Neuronal stem cell (in vitro differentiated cells): ENCODE data around the gene PARG.
"Not testable (repeated sequence)": the region's sequence is repeated elsewhere in the genome, so short reads cannot be mapped to it uniquely, and the experiment has no call there.

Source experiments
- DNase-seq: peaks from one replicate; pipeline ENCODE4 v3.0.0-alpha.2; 2013; ENCODE audit warnings: low spot score
- H2AFZ ChIP-seq: one replicate; pipeline ENCODE4 v1.6.1; 2013; ENCODE audit warnings: mild to moderate bottlenecking, low read length, inconsistent platforms
- H2AK5ac ChIP-seq: 2 replicates; pipeline ENCODE4 v1.6.1; 2013; ENCODE audit warnings: low read depth, mild to moderate bottlenecking, inconsistent platforms, low read length, moderate library complexity, mixed read lengths
- H2BK120ac ChIP-seq: 2 replicates; pipeline ENCODE4 v1.6.1; 2013; ENCODE audit warnings: low read depth, mild to moderate bottlenecking, inconsistent platforms, low read length, moderate library complexity, mixed read lengths
- H2BK12ac ChIP-seq: one replicate; pipeline ENCODE4 v1.6.1; 2013; ENCODE audit warnings: low read length, inconsistent platforms
- H2BK15ac ChIP-seq: 2 replicates; pipeline ENCODE4 v1.6.1; 2013; ENCODE audit warnings: mild to moderate bottlenecking, low read length, inconsistent platforms, mixed read lengths
- H2BK5ac ChIP-seq: one replicate; pipeline ENCODE4 v1.6.1; 2013; ENCODE audit warnings: inconsistent platforms, mild to moderate bottlenecking, low read length, moderate library complexity
- H3K14ac ChIP-seq: one replicate; pipeline ENCODE4 v1.6.1; 2013; ENCODE audit warnings: low read length, inconsistent platforms
- H3K18ac ChIP-seq: 2 replicates; pipeline ENCODE4 v1.6.1; 2013; ENCODE audit warnings: low read length, inconsistent platforms
- H3K23ac ChIP-seq: 2 replicates; pipeline ENCODE4 v1.6.1; 2013; ENCODE audit warnings: low read depth, mild to moderate bottlenecking, mixed read lengths, low read length, inconsistent platforms; ENCODE audit not compliant: poor library complexity
- H3K27ac ChIP-seq: replicated peaks from 3 replicates; pipeline ENCODE4 v1.5.1; 2013; ENCODE audit warnings: low read length, inconsistent platforms
- H3K27me3 ChIP-seq, 3 experiments: 2 replicates each; pipeline ENCODE4 v1.6.1; 2013; ENCODE audit warnings: low read length in 3 of 3, mild to moderate bottlenecking in 2 of 3, inconsistent platforms in 1 of 3, low read depth in 1 of 3, mixed read lengths in 1 of 3, moderate library complexity in 1 of 3; ENCODE audit not compliant: control insufficient read depth in 3 of 3, insufficient read depth in 3 of 3
- H3K36me3 ChIP-seq, 2 donors: replicated peaks in 1 of 2; 2 replicates each; pipeline ENCODE4 v1.6.1; 2013; ENCODE audit warnings: low read length in 2 of 2; ENCODE audit not compliant: control insufficient read depth in 2 of 2, insufficient read depth in 2 of 2
- H3K4ac ChIP-seq: 2 replicates; pipeline ENCODE4 v1.6.1; 2013; ENCODE audit warnings: inconsistent platforms, mild to moderate bottlenecking, low read length, moderate library complexity
- H3K4me1 ChIP-seq, 2 donors: 1 replicate in 1 of 2; 2 replicates in 1 of 2; pipeline ENCODE4 v1.6.1; 2013; ENCODE audit warnings: low read length in 2 of 2, low read depth in 1 of 2; ENCODE audit not compliant: control insufficient read depth in 2 of 2, insufficient read depth in 1 of 2
- H3K4me2 ChIP-seq: one replicate; pipeline ENCODE4 v1.6.1; 2013; ENCODE audit warnings: mild to moderate bottlenecking, low read length, inconsistent platforms; ENCODE audit not compliant: insufficient read depth, poor library complexity, severe bottlenecking
- H3K4me3 ChIP-seq, 2 donors: 2 replicates each; pipeline ENCODE4 v1.5.1; 2013; ENCODE audit warnings: low read length in 2 of 2, mild to moderate bottlenecking in 2 of 2, inconsistent platforms in 1 of 2, moderate library complexity in 1 of 2
- H3K79me1 ChIP-seq: one replicate; pipeline ENCODE4 v1.6.1; 2013; ENCODE audit warnings: low read depth, mild to moderate bottlenecking, inconsistent platforms, low read length, moderate library complexity
- H3K9ac ChIP-seq: one replicate; pipeline ENCODE4 v1.6.1; 2013; ENCODE audit warnings: mild to moderate bottlenecking, low read depth, low read length, inconsistent platforms; ENCODE audit not compliant: poor library complexity
- H3K9me3 ChIP-seq, 2 donors: replicated peaks in 1 of 2; 2 replicates each; pipeline versions ENCODE3 to v1.6.1; 2013; ENCODE audit warnings: low read length in 2 of 2, mild to moderate bottlenecking in 2 of 2, inconsistent platforms in 1 of 2, low read depth in 1 of 2, mixed read lengths in 1 of 2, moderate library complexity in 1 of 2; ENCODE audit not compliant: control insufficient read depth in 2 of 2, insufficient read depth in 1 of 2
- H4K8ac ChIP-seq: one replicate; pipeline ENCODE4 v1.6.1; 2013; ENCODE audit warnings: low read depth, mild to moderate bottlenecking, inconsistent platforms, low read length, moderate library complexity
- H4K91ac ChIP-seq: one replicate; pipeline ENCODE4 v1.6.1; 2013; ENCODE audit warnings: low read length, low read depth, mild to moderate bottlenecking, inconsistent platforms; ENCODE audit not compliant: poor library complexity
- WGBS, 2 donors: extraction: QIAGEN DNeasy Blood & Tissue Kit; methylation state at CpG; one replicate each; pipeline ENCODE4 v1.1.7; 2013; ENCODE audit warnings: missing lambda C conversion rate in 2 of 2, mixed read lengths in 1 of 2; ENCODE audit not compliant: insufficient read length in 2 of 2, insufficient replicate concordance in 1 of 2; ENCODE audit errors: extremely low coverage in 2 of 2; 5-methylcytosine and 5-hydroxymethylcytosine counted together

Gene PARG

DNA sequence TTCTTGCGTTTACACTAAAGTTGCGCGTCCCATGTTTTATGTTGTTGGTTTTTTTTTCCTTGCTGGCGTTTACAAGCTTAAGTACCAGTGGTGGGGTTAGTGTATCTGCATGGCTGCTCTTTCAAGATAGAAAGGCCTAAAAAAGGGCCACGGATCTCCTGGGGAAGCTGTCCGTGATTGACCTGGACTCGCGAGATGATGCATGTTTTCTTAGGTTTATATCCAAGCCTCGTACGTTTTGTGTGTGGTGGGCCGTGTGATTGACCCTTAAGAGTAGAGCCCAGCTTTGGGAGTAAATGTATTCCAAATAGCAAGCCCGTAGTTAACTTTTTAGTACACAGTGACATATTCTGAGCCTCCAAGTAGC, 495 bp upstream of the PARG start:
- Histone ChIP-seq H3K4me2 (peak overlapping the region; percentile 57), H3K36me3 (peaks cover 0 to 12% of the 10 kb centered on the region in 2 donors), H2AFZ (peak overlapping the region; percentile 83), H3K4me3 (peak overlapping the region; percentile 70 to 94)
- H3K79me1 ChIP-seq, H2AK5ac ChIP-seq, H2BK120ac ChIP-seq, H3K4me1 ChIP-seq, H3K14ac ChIP-seq, DNase-seq, H3K27me3 ChIP-seq, H4K8ac ChIP-seq, H3K4ac ChIP-seq, H2BK5ac ChIP-seq, H3K9me3 ChIP-seq, H3K27ac ChIP-seq, H2BK12ac ChIP-seq, H3K18ac ChIP-seq, H3K9ac ChIP-seq, H4K91ac ChIP-seq, H2BK15ac ChIP-seq, H3K23ac ChIP-seq: not testable (repeated sequence)
- no CpG with 5 or more reads among the region's 12 CpGs for WGBS, 2 donors

DNA sequence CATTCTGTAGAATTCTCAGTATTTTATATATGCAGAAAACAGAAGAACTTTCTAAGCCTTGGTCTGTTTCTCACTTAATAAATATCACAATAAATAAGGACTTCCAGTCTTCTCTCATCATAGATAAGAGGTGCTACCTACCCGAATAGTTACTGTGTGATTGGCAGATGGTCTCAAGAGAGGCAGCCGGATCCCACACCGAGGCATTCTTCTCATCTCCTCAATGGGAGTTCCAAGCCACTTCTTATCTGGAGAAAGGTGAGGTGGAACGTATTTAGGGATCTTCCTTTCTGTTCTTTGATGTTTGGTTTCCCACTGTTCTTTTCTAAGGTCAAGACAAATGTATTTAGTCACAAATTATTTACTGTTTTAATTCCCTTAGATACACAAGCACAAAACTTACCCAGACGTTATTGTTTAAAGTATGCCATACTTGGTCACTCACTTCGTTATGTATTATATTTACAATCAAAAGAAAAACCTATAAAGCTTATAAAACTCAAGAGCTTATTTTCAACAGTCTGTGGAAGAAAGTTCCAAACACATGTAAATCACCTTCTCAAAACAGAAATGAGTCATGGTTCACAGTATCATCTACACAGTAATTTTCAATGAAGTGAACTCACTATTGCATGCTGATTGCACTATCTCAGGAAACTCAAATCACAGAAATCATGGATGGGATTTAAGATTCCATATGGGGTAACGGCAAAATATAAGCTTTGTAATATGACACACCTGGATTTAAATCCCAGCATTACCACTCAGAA, 9.7 kb downstream of the PARG start:
- not testable (repeated sequence) for H4K91ac ChIP-seq, H3K79me1 ChIP-seq, H2BK12ac ChIP-seq, H3K4me3 ChIP-seq, H3K27me3 ChIP-seq, H2AK5ac ChIP-seq, H2BK15ac ChIP-seq, H3K14ac ChIP-seq, H2BK120ac ChIP-seq, H3K18ac ChIP-seq, H3K9ac ChIP-seq, H3K4me2 ChIP-seq, DNase-seq, H2AFZ ChIP-seq, H3K27ac ChIP-seq, H3K4ac ChIP-seq, H4K8ac ChIP-seq, H3K23ac ChIP-seq, H3K4me1 ChIP-seq, H3K9me3 ChIP-seq, H2BK5ac ChIP-seq
- H3K36me3 ChIP-seq = peaks cover 2 to 20% of the 10 kb centered on the region in 2 donors
- WGBS, 2 donors = no CpG with 5 or more reads among the region's 7 CpGs

DNA sequence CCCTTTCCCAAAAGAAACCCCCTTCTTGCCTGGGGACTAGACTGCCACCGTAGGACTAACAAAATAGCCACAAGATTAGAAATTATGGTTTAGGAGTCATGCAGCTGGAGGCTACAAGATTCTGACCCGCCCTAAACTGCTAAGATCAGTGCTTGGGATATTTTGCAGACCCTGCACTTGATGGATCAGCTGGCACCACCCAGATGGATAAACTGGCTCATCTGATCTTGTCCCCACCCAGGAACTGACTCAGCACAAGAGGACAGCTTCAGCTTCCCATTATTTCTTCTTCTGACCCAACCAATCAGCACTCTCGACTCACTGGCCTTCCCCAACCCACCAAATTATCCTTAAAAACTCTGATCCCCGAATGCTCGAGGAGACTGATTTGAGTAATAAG, 10.6 kb downstream of the PARG start:
- not testable (repeated sequence) for H3K9me3 ChIP-seq, H2BK15ac ChIP-seq, H2BK5ac ChIP-seq, H3K23ac ChIP-seq, H3K4ac ChIP-seq, H2BK12ac ChIP-seq, H3K79me1 ChIP-seq, H3K27me3 ChIP-seq, H4K91ac ChIP-seq, H3K4me2 ChIP-seq, H3K18ac ChIP-seq, H2AK5ac ChIP-seq, DNase-seq, H3K9ac ChIP-seq, H3K14ac ChIP-seq, H3K4me1 ChIP-seq, H3K27ac ChIP-seq, H2BK120ac ChIP-seq, H3K4me3 ChIP-seq, H2AFZ ChIP-seq, H4K8ac ChIP-seq
- whole genome bisulfite sequencing, 2 donors = no CpG with 5 or more reads among the region's 5 CpGs
- peaks cover 2 to 25% of the 10 kb centered on the region in 2 donors for H3K36me3 ChIP-seq

- H2BK12ac ChIP-seq, H2BK120ac ChIP-seq, H4K91ac ChIP-seq, H2BK5ac ChIP-seq, DNase-seq, H3K18ac ChIP-seq, H3K23ac ChIP-seq, H3K27me3 ChIP-seq, H3K9me3 ChIP-seq, H3K9ac ChIP-seq, H2BK15ac ChIP-seq, H3K79me1 ChIP-seq, H3K4me1 ChIP-seq, H3K27ac ChIP-seq, H2AK5ac ChIP-seq, H2AFZ ChIP-seq, H4K8ac ChIP-seq, H3K14ac ChIP-seq, H3K4me2 ChIP-seq, H3K4ac ChIP-seq, H3K4me3 ChIP-seq: not testable (repeated sequence)
- peaks cover 0 to 32% of the 10 kb centered on the region in 2 donors for H3K36me3 ChIP-seq
- no CpG with 5 or more reads among the region's 4 CpGs for WGBS, 2 donors
These were observed 18.3 kb downstream of the PARG start for GRCh38 chr10:49923572-49923971.
